Stimulated activated CD8-positive, alpha-beta memory T cell treated with anti-CD3 and anti-CD28 coated beads, Interleukin-12 subunit alpha, Interleukin-12 subunit beta, amount 100 ng/mL, for 4 hours (primary cell): ENCODE results near the gene FZD10.

Experiments
- DNase-seq: peaks from one replicate; pipeline ENCODE4 v3.0.0-alpha.2; 2020; ENCODE audit warnings: low read depth

FZD10 gene

DNA sequence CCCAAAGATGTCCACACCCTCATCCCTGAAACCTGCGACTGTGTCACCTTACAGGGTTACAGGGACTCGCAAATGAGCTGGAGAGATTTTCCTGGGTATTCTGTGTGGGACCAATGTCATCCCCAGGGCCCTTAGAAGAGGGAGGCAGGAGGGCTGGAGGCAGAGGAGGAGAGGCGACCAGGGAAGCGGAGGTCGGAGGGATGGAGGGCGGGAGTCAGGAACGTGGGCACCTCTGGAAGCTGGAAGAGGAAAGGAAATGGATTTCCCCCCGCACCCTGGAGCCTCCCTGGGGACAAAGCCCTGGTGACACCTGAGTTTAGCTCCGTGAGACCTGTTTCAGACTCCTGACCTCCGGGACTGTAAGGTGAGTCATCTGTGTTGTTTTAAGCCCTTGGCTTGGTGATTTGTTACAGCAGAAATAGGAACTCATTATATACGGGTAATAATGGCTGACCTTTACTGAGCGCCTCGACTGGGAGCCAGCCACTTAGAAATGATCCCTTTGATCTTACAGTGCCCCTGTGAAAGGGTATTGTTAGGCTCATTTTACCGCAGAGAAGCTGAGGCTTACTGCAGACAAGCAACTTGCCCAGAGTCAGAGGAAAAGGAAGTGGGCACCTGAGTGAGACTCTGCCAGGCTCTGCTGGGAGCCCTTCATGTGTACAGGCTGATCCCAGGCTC is 29.3 kb upstream of the FZD10 start:
- DNase-seq: no peak

DNA sequence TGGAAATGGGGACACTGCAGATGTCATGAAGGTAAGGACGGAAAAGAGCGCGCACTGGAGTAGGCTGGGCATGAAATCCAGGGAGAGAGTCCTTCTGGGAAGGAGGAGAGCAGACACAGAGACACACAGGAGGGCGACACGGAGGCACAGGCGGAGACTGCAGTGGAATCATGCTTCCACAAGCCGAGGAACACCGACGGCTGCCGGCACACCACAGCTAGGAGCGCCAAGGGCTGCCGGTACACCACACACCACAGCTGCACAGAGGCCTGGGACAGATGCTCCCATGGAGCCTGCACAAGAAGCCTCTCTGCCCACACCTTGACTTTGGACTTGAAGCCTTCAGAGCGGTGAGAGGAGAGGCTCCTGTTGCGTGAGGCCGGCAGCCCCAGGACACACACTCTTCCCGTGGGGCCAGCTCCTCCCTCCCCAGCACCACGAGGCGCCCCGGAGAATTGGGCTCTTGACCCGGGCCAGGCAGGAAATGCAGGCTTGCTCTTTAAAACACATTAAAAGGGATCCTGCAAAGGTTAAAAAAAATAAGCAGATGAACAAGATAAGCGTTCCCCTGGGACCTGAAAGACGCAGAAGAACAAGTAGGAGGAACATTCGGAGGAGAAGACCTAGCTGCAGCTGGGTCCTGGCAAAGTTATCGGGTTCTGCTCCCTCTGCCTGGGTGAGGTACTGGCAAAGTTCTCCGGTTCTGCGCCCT is 28.3 kb upstream of the FZD10 start:
- DNase-seq: no peak

DNA sequence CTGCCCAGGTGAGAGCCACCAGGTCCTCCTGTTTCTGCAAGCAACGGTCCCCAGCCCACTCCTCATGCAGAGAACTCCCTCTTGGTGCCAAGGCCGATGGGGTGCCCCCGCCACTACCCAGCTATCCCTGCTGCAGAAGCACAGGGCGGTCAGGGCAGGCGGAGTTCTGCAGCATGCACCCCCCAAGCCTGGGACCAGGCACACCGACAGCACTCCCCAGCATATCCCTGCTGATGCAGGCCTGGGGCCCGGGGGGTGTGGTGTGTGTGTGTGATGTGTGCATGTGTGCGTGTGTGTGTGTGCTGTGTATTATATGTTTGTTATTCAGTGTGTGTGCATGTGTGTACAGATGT is 27.7 kb upstream of the FZD10 start:
- no peak for DNase-seq

DNA sequence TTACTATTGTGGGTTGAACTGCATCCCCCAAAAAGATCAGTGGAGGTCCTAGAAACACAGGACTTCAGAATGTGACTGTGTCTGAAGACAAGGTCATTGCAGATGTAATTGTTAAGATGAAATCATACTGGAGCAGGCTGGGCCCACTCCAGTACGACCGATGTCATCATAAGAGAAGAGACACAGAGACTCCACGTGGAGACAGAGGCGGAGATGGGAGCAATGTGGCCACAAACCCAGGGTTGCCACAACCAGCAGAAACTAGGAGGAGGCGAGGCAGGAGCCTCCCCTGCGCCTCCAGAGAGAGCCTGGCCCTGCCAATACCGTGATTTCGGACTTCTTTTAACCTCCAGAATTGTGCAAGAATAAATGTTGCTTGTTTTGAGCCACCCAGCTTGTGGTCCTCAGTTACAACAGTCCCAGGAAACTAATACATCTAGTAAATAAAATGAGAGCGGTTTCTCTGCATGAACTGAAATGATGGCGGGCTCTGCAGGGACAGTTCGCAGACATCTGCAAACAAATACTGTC is 25.7 kb upstream of the FZD10 start:
- DNase-seq: no peak

DNA sequence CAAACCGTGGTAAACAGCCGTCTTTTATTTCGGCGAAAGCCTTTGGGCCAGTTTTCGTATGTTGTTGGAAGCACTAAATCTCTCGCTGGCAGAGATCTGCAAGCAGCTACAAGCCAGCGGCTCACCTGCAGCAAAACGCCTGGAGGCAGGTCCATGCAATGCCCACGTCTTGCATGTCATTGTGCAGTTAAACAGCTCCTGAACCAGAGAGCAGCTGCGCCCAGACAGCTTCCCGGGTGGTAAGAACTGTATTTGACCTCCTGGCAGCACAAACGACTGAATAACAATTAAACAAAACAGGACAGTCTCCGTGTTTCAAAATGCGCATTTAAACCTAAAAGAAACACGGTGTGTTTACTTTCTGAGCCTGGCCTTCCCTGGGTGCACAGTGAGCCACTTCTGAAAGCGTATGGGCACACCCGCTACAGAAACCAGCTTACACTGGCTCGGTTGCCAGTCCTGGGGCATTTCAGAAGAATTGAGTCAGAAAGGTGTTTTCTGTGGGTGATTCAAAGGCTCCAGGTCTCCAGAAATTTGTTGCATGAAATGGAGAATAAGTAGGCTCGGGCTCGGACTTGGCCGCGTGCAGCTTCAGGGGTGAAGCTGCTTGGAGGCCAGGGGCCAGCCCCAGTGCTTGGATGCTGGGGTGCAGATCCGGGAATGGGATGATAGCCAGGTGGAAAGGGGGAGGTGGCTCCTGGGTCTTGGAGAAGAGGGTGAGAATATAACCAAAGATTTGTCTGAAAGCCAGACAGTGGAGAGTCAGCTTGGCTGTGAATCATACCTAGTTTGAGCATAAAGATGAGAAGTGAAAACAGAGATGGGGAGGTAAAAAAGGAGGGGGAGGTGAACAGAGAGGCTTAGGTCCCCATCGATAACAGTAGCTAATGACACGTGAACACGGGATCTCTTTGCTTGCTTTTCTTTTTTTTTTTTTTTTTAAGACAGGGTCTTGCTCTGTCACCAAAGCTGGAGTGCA is 24.9 kb upstream of the FZD10 start:
- DNase-seq: no peak

DNA sequence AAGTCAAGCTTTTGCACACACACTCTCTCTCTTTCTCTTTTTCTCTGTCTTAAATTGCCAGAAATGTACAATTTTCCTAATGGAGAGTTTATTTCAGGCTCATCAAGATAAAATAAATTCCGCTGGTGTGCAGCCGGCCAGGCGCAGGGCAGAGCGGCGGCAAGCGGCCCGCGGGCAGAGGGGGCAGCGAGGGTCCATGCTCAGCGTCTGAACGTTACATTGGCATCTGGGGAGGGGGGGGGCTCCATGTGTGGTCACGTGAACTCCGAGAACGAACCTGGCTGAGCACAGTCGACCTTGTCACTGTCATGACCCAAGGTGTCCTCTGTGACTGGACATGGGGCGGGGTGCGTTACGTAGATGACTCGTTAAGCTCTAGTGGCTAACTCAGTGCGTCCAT is 23.8 kb upstream of the FZD10 start:
- no peak for DNase-seq

DNA sequence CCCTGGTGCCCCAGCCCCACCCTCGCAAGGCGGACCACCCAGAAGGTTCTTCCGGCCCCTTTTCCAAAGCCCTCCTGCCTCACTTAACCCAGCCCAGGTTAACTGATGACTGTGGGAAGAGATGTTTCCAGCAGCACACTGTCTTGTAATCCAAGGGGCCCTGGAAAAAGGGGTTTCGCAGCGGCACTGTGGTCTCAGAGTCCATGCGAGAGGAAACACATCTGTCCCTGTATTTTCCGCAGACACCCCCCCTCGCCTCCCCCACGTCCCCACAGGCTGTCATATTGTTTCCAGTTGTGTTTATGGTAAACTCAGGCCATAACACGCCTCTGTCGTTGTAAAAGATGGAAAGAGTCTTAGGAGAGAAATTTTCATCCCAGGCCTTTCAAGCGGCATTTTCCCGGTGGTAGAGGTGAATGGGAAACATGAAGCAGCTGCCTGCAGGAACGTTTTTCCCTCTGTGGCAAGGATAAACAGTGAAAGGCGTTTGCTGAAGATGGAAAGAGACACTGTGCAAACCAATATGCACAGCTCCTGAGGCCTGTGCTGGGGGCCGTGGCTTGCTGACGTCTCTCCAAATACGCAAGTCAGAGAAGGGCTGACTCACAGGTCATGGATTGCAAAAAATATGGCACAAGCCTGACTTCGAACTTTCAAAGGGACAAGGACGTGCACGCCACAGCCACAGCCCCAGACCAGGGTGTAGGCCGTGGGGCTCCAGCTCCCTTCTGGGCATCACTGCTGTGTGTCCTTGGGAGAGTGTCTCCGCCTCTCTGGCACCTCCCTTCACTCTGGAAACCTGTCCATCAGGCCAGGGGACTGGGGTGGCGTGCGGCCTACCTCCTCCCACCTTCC is 22.5 kb upstream of the FZD10 start:
- no peak for DNase-seq

DNA sequence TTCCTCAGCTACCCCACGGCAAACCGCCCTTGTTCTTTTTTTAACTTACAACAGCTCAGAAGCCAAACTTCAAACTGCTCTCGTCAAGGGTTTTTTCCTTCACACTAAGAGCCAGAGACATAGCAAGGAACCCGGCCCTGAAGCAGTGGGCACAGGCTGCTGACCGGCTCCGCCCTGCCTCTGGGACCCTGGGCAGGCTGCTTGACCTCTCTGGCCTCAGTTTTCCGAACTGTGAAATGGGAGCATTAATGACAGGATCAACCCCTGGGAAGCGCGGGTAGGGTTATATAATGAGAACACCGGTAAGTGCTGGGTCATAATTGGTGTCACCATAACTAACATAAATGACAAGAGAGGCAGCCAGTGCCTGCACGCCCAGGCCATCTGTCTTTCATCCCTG is 21.2 kb upstream of the FZD10 start:
- DNase-seq: no peak

DNA sequence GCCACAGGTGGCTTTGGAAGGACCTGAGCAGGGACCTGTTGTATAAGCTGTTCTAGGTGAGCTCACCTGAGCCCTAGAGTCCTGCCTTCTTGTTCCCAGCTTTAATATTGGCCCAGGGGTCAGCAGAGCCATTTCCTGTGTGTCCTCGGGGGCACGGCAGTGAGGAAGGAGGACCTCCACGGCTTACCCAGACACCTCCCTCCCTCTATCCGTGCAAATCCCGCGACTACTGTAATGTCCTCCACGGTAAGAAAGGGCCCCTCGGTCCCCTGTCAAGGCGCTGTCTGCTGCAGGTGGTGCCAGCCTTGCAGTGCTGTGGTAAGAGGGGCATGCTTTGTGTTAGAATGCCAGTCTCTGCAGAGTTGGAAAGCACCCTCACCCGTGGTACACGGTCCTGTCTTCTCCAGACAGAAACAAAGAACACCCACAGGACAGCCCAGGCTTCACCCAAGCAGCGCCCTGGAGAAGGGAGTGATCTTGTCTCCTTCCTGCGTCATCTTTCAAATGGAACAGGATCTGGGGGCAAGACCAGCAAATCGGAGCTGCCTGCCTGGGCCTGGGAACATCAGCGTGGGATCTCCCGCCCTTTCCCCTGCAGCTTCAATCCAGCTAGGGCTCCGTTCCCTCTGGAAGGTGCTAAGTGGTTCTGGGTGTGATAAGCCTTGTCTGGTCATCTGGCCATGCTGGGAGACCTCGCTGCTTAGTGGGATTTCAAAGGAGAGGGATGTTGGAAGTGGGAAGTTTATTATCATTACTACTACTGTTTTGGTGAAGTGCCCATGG is 20.2 kb upstream of the FZD10 start:
- no peak for DNase-seq

DNA sequence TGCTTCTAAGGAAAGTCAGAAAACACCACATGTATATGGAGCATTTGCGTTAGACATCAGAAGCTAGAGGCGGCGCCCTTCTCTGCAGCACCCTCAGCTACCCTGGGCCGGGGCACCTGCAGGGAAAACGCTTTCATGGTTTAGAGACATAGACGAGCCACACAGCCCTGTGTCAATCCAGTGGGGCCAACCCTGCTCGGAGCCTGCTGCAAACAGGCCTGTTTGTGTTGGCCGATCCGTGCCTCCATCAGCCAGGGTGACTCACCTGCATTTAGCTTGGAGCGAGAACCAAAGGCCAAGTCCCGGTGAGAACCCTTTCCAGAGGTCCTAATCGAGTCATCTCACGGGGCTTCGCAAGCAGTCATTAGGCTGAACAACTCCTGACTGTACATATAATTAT is 19.5 kb upstream of the FZD10 start:
- no peak for DNase-seq

DNA sequence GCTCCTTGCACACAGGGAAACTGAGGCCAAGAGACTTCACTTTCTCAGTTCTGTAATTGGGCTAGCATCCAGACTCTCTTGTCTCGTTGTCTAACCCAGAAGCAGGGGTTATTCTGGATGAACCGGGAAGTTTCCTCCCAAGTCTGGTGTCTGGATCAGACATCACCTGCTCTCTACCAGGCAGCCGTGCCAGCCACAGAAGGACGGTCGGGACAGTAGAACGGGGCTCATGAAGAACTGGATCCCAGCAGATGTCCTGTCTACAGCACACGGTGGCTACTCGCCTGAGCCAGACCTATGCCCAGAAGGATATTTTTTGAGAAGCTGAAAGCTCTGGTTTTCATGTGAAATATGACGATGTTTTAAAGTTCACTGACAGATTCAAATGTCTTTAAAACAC is 19.1 kb upstream of the FZD10 start:
- no peak for DNase-seq

DNA sequence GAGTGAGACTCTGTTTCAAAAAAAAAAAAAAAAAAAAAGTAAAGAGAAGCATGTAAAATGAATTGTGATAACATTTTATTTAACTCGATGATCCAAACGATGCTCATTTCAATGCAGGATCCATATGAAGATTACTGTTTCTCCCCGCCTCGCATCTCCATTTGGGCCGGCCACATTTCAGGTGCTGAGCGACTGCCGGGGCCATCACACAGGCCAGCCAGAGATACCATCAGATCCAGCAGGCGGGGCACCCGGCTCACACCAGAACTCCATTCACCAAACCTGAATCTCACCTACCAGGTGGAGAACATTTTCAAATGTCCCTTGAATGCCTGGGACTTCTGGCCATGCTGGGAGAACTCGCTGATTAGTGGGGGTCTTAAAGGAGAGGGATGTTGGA is 18.0 kb upstream of the FZD10 start:
- DNase-seq: no peak

DNA sequence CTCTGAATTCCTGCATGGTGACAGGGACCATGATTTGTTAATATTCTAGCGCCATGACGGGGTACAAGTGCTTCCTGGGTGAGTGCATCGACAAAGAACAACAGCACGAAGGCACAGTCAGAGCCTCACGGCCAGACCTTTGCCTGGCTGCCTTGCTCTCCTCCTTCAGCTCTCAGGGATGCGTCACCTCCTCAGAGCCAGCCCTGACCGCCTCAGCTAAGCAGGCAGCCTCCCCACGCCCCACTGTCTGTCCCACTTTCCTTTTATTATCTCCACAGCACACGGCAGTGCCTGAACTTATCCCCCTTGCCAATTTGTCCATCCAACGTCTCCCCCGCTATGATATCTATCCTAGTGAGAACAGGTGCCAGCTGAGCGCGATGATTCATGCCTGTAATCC is 16.5 kb upstream of the FZD10 start:
- DNase-seq: no peak

DNA sequence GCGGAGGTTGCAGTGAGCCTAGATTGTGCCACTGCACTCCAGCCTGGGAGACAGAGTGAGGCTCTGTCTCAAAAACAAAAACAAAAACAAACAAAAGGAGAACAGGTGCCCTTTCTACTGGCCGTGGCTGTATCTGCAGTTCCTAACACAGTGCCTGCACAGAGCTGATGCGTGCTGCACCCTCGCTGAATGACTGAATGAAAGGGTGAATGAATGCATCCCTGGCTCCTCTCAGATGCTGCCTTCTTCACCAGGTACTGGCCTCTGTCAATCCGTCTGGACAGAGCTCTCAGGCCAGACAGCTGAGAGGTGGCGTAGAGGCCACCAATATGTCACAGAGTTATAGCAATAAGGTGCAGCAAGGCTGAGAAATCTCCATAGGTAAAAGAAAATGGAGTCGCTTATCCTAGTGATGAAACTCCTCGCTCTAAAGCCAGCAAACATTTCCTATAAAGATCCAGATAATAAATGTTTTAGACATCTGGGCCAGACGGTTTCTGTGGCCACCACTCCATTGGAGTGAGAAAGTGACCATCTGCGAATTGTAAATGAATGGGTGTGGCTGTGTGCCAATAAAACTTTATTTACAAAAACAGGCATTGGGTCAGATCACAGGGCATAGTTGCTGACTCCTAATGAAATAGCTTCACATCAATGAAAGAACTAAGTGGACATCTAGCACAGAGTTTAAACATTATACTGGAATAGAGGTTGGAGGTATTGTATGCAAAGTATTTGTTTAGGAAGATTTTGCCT is 15.9 kb upstream of the FZD10 start:
- DNase-seq: no peak

DNA sequence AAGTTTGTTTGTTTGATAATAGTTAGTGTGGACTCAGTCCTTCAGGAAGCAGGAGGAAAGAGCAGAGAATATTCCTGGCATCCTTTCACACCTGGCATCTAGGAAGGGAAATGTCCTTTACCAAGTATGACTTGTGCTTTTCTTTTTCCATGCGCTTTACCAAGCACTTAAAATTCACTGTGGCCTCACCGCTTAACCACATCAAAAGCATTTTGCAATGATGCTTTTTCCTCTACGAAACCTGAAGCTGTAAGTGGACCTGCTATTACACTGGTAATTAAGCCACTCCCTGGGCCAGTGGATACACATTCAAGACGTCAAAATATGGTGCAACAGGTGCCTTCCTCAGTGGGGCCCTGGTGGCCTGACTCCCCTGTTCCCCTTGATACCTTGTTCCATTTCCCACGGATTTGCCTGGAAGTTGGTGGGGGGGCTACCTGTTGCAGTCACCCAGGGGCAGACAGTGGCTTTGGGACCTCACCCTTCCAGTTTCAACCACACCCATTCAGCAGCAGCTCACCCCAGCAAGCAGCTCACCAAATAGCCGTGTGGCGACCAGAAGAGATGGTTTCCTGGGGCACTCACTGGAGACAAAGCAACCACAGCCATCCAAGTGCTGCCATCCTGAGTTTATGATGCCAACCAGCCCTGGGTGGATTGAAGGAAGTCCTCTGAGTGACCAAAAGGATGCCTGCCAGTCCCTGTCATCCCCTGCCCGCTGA is 14.2 kb upstream of the FZD10 start:
- no peak for DNase-seq

DNA sequence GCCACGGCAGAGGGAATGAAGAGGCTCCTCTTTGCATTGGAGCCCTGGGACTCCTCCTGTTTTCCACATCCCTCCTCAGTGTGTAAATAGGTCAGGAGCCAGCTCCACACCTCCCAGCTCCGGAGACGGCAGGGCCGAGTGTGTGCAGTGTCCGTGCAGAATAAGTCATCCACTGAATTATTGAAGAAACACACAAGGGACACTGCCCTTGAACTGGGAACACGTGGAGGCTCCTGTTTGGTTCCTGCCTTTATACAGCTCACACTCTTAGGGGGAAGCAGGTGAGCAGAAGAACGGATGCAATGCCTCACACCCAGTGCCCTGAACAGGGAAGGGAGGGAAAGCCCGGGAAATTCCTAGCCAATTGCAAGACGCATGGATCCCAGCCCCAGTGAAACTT is 10.4 kb upstream of the FZD10 start:
- no peak for DNase-seq

DNA sequence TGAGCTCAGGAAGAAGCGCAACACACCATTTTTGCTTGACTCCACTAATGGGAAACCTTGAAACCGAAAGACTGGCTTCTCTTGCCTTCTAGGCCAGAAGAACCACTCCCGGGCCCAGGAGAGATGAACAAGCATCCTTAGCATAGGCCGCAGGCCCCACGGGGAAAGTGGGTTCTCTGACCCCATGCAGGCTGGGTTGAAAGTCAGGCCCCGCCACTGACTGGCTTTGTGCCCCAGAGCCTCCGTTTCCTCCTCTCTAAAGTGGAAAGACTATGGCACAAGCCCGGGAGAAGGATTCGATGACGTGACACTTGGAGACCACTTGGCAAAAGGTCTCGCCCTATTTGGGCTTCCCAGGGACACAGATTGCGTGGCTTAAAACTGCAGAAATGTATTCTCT is 9.9 kb upstream of the FZD10 start:
- DNase-seq: no peak

DNA sequence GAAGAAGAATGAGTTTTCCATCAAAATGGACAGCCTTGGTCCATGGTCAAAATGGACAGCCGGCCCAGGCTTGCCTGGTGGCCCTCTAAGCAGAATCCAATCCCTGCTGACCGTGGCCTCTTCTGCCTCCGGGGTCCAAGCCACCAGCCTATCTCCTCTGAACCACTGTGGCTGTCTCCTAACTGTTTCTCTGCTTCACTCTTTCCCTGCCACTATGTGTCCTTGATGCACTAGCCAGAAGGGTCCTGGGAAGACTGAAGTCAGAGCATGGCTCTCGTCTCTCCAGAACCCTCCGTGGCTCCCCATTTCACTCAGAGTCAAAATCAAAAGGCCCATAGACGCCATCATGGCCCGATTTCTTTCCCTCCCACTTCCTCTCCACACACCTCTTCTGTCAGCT is 8.5 kb upstream of the FZD10 start:
- no peak for DNase-seq

DNA sequence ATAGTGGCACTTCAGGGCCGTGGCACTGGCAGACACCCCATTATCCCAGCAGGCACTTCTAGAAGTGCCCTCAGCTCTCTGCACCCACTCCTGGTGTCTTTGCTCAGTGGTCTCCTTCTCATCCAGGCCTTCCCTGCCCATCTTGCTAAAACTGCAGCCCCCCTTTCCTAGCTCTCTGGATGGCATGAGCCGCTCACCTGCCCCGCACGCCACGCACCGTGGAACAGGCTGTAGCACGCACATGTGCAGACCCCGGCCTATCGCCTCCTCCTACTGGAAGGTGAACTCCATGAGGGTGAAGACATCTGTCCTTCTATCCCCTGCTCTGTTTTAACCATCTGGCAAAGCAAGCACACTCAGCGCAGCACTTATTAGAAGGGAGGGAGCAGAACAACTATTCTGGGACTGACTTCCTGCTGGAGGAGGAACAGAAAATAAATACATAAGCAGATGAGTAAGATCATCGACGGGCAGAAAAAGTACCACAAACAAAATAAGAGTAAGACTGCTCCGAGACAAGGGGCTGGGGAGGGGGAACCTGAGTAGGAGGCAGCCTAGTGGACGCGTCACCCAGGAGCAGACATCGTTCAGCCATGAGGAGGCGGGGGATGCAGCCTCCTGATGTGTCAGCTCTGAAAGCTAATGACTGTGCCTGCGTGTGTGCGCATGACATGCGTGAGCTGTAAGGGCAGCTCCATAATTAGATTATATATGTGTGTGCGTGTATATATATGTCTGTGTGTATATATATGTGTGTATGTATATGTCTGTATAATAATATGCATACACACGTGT is 7.8 kb upstream of the FZD10 start:
- no peak for DNase-seq
